GM12878 (cell line): ENCODE data around the gene UBASH3B. TPM values are rescaled to one million over a fixed set of nuclear protein-coding genes. Genes with fewer than 3 reads are reported as not detected.

ENCODE experiments used
- ATAC-seq: fragments of 200-7000 bp; cut with Tn5 transposase; 3 replicates; pipeline ENCODE4 v1.9.1; 2020; ENCODE audit warnings: mild to moderate bottlenecking, moderate library complexity
- BruUV-seq: library from RNA; stranded (reverse); fragments of 400-500 nt; replicated peaks from 2 replicates; lab custom pipeline; 2021; lab: Mats Ljungman, UMichigan
- CTCF ChIA-PET: fragments of 300-600 bp; sonication (Branson Sonifier 250); formaldehyde crosslinking; extraction: SDS; loops from one replicate; lab custom pipeline; 2021; ENCODE audit warnings: inconsistent platforms; lab: Yijun Ruan, JAX
- POLR2A ChIA-PET: fragments of 350-600 bp; formaldehyde crosslinking; extraction: SDS; loops from one replicate; lab custom pipeline; 2021; ENCODE audit warnings: inconsistent platforms; lab: Charles Lee
- RAD21 ChIA-PET: fragments of 300-600 bp; sonication (Branson Sonifier 250); formaldehyde crosslinking; loops from one replicate; lab custom pipeline; 2023; ENCODE audit warnings: antibody characterized with exemption; ENCODE audit not compliant: unreplicated experiment; lab: Charles Lee
- SMC1A ChIA-PET: fragments of 300-600 bp; sonication (Branson Sonifier 250); formaldehyde crosslinking; loops from one replicate; lab custom pipeline; 2023; ENCODE audit not compliant: unreplicated experiment, uncharacterized antibody; lab: Charles Lee
- DNase-seq: peaks from one replicate; pipeline ENCODE4 v3.0.0-alpha.2; 2011; ENCODE audit warnings: low read depth, low spot score
- FAIRE-seq: peaks from 3 replicates; lab custom pipeline; 2011; peaks lifted over from hg19 to GRCh38; lab: Jason Lieb, UNC
- H2AFZ ChIP-seq: 2 replicates; pipeline ENCODE4 v1.6.0; 2011; ENCODE audit warnings: low read depth, low read length, control low read depth; ENCODE audit not compliant: control insufficient read depth
- H3K27ac ChIP-seq: 2 replicates; pipeline ENCODE4 v1.5.1; 2011; ENCODE audit warnings: control low read depth; ENCODE audit not compliant: control insufficient read depth, insufficient read depth
- H3K27me3 ChIP-seq, 2 experiments: replicated peaks in 1 of 2; 2 replicates each; pipeline versions ENCODE4 v1.6.0 to v1.6.1; 2011; ENCODE audit warnings: low read length in 1 of 2; ENCODE audit not compliant: control insufficient read depth in 2 of 2, insufficient read depth in 2 of 2
- H3K36me3 ChIP-seq, 2 experiments: 2 replicates each; pipeline ENCODE4 v1.5.1; 2011; ENCODE audit warnings: low read length in 1 of 2; ENCODE audit not compliant: control insufficient read depth in 2 of 2, insufficient read depth in 2 of 2
- H3K4me1 ChIP-seq: 2 replicates; pipeline ENCODE4 v1.6.1; 2011; ENCODE audit warnings: mild to moderate bottlenecking, low read length, moderate library complexity, mixed read lengths; ENCODE audit not compliant: control insufficient read depth, insufficient read depth
- H3K4me2 ChIP-seq: 2 replicates; pipeline ENCODE4 v1.6.0; 2011; ENCODE audit warnings: control low read depth; ENCODE audit not compliant: control insufficient read depth, insufficient read depth
- H3K4me3 ChIP-seq: fragments of 200-600 bp; sonication (generic); 2 replicates; pipeline ENCODE4 v1.5.1; 2016
- H3K79me2 ChIP-seq: 2 replicates; pipeline ENCODE4 v1.6.0; 2011; ENCODE audit warnings: low read length; ENCODE audit not compliant: control insufficient read depth, insufficient read depth
- H3K9ac ChIP-seq: 2 replicates; pipeline ENCODE4 v1.8.0; 2011; ENCODE audit warnings: low read length, control low read depth, mixed read lengths; ENCODE audit not compliant: control insufficient read depth, insufficient read depth
- H3K9me3 ChIP-seq: replicated peaks from 3 replicates; pipeline ENCODE4 v1.5.1; 2011; ENCODE audit warnings: mild to moderate bottlenecking, low read length; ENCODE audit not compliant: control insufficient read depth, insufficient read depth
- H4K20me1 ChIP-seq: 2 replicates; pipeline ENCODE4 v1.6.0; 2011; ENCODE audit not compliant: control insufficient read depth, insufficient read depth
- MYB ChIP-seq: fragments of 150-350 bp; IDR thresholded peaks from 2 replicates; pipeline ENCODE4 v1.6.1; 2014; ENCODE audit warnings: mild to moderate bottlenecking, low read depth, low read length, borderline replicate concordance
- NFIC ChIP-seq: IDR thresholded peaks from 2 replicates; pipeline ENCODE4 v1.6.1; 2012; ENCODE audit warnings: low read depth, mild to moderate bottlenecking, inconsistent platforms, low read length, moderate library complexity
- TAF1 ChIP-seq: IDR thresholded peaks from 2 replicates; pipeline ENCODE4 v1.6.1; 2011; ENCODE audit warnings: mild to moderate bottlenecking, low read depth, low read length, borderline replicate concordance
- YY1 ChIP-seq: IDR thresholded peaks from 2 replicates; pipeline ENCODE4 v1.6.1; 2011; ENCODE audit warnings: low read depth, mild to moderate bottlenecking, low read length
- WGBS: methylation state at CpG from one replicate; pipeline ENCODE4 v1.1.6; 2016; ENCODE audit warnings: low lambda C conversion rate; ENCODE audit not compliant: insufficient replicate concordance, insufficient coverage; ENCODE audit errors: missing lambda C conversion rate; 5-methylcytosine and 5-hydroxymethylcytosine counted together
- in situ Hi-C: fragments of 300-500 bp; cut with MboI; formaldehyde crosslinking; loops from 9 replicates; pipeline ENCODE4 v1.14.3; 2018; ENCODE audit warnings: mixed read lengths
- intact Hi-C: fragments of 100-400 bp; cut with micrococcal nuclease; formaldehyde crosslinking; loops from one replicate; pipeline ENCODE4 v1.14.2; 2022; ENCODE audit not compliant: unreplicated experiment
- polyA plus RNA-seq, 11 experiments: library from polyadenylated mRNA; depleted of rRNA in 4 of 11; unstranded in 6 of 11; stranded (reverse) in 5 of 11; fragments of >200 nt; fragmentation: Nextera tagmentation in 4 of 11; fragmentation: Illumina TruSeq in 1 of 11; extraction: Ambion mirVana in 4 of 11; extraction: Trizol in 1 of 11; gene quantifications; 1 replicate in 1 of 11; 2 replicates in 10 of 11; pipeline versions ENCODE4 v1.2.1 to v1.2.3, GENCODE V29; 2011 to 2016; ENCODE audit warnings: inconsistent platforms in 2 of 11, missing spikeins in 2 of 11, low read depth in 1 of 11
- total RNA-seq, 4 experiments: library from RNA; depleted of rRNA in 3 of 4; stranded (reverse); fragments of >200 nt in 3 of 4; fragmentation: Illumina TruSeq in 1 of 4; extraction: Trizol in 1 of 4; gene quantifications; 2 replicates each; pipeline versions ENCODE4 v1.2.1 to v1.2.3, GENCODE V29; 2013 to 2021
- TF ChIP-seq, protein P1 (sequence below): fragments of 450-650 bp; IDR thresholded peaks from 2 replicates; pipeline ENCODE4 v1.6.1; 2017; ENCODE audit warnings: borderline replicate concordance

The UBASH3B gene
- total and polyA plus RNA-seq, 10 of the 15 experiments (the other 5 are each of a cell fraction or from before 2014, with no cell fraction given) = 0.18 to 3.3 (median 0.57) TPM

GRCh38 chr11:122733318-122733717, 77.8 kb downstream of the UBASH3B start (continued):
- TF ChIP-seq, protein P1, sequence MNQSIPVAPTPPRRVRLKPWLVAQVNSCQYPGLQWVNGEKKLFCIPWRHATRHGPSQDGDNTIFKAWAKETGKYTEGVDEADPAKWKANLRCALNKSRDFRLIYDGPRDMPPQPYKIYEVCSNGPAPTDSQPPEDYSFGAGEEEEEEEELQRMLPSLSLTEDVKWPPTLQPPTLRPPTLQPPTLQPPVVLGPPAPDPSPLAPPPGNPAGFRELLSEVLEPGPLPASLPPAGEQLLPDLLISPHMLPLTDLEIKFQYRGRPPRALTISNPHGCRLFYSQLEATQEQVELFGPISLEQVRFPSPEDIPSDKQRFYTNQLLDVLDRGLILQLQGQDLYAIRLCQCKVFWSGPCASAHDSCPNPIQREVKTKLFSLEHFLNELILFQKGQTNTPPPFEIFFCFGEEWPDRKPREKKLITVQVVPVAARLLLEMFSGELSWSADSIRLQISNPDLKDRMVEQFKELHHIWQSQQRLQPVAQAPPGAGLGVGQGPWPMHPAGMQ = no peak
- no peak for TF ChIP-seq NFIC

DNA sequence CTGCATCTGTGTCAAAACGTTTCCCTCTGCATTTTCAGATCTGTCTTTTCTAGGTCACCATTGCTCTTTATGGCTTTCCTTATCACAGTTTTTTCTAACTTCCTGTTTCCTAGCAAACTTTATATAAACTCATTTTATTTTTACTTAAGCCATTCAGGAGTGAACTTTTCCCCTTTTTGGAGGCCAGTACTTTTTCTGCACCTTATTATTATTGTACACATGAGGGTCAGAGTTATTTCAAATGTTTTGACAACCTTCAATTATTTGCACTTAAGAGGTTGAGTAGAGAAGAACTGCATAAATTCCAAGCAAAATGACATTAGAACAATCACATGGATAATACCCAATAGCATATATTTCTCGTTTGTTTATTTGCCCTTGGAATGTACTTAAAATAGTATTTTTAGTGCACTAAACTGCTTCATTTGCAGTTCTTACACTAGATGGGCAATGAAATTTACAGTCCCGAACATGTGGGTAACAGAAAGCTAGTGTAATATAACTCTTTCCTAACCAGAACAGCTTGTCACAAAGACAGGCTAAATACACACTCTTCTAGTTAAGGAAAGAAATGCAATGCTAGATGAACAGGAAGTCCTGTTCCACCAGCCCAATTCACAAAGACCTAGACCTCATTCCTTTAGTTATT, 79.5 kb downstream of the UBASH3B start:
- FAIRE-seq = no peak
- no TSS peak for BruUV-seq
- DNase-seq = no peak
- RAD21 ChIA-PET = no interaction called here
- Histone ChIP-seq H2AFZ (no peak overlapping the region), H3K36me3 (no peaks in the 10 kb centered on the region), H3K9ac (no peak overlapping the region), H4K20me1 (no peaks in the 10 kb centered on the region), H3K4me2 (no peak overlapping the region), H3K9me3 (no peaks in the 10 kb centered on the region), H3K4me1 (0 out of 2 replicates have a peak, but pooled peaks cover 2% of the 10 kb centered on the region), H3K27ac (no peak overlapping the region), H3K27me3 (peaks cover 0 to 2% of the 10 kb centered on the region in 2 experiments; a peak in 2 of 4 replicates), H3K79me2 (no peaks in the 10 kb centered on the region), H3K4me3 (no peak overlapping the region)
- intact Hi-C loops (no loop called here), in situ Hi-C loops (no loop called here)
- CTCF ChIA-PET = interaction anchor here (0.9 kb wide), 1 partner anchor 11 kb away, joined by 3 read pairs; no protein-coding TSS in a partner anchor
- WGBS = 13% methylated on average over 3 of the region's 3 CpGs
- no peak for ATAC-seq
- SMC1A ChIA-PET = interaction anchor here (0.9 kb wide), 1 partner anchor 21 kb away, joined by 3 read pairs; no protein-coding TSS in a partner anchor
- TF ChIP-seq YY1 (no peak), MYB (no peak), TAF1 (no peak)
- POLR2A ChIA-PET = no interaction called here
